C4-2B (cell line): ENCODE measurements around the gene TMEM218.

ENCODE experiments used
- H3K27ac ChIP-seq: fragments of 450-650 bp; 2 replicates; pipeline ENCODE4 v1.5.1; 2017
- CTCF ChIP-seq: fragments of 450-650 bp; conservative IDR thresholded peaks from 2 replicates; pipeline ENCODE4 v1.5.1; 2017; ENCODE audit warnings: mild to moderate bottlenecking
- ZFX ChIP-seq: fragments of 450-650 bp; IDR thresholded peaks from 2 replicates; pipeline ENCODE4 v1.6.1; 2017

The TMEM218 gene

DNA sequence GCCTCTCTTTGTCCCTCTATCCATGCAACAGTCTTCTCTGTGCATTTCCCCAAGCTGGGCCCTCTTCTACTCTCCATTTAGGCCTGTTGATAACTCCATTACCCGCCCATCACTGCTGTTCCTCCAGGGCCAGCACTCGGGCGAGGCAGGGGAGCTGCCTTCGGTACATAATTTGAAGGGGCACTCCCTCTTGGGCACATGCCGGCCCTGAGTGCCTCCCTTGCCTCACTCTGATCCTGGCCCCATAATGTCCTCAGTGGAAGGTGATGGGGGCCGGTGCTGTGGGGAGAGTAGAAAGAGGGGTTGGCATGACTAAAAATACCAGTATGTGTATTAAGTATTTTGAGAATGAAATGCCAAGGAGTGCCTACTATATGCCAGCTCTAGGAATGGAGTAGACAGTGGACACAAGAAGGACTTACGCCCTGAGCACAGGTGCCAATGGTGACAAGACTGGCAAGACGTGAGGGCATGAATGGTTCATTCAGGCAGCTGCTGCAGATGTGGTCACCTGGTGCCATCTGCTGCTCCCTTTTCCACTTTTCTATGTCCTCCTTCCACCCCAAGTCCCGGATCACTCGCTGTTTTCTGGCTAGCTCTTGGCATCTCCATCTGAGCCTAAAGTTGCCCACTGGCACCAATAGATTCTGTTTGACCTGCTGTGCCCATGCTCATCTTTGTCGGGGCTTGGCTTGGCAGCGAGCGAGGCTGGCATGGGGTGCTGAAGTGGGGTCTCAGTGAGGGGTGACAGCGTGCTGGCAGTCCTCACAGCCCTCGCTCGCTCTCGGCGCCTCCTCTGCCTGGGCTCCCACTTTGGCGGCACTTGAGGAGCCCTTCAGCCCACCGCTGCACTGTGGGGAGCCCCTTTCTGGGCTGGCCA lies 22.6 kb downstream of the TMEM218 start:
- H3K27ac ChIP-seq: no peak overlapping the region
- TF ChIP-seq CTCF (no peak), ZFX (no peak)

DNA sequence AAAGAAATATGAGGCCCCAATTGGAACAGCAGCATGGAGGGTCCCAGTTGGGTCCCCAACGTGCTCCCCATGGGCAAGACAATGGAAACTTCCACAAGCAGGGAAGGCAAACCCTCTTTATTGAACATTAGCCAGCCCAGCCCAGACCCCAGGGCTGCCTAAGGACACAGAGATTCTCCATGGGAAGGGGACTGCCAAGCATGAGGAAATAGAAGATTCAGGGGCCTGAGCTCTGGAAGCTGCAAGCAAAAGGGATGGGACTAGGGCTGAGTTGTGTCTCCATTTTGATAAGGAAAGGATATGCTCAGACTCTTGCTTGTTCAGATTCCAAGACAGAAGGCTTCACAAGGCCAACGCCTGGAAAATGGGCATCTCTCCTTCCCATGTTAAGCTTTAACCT lies 23.3 kb downstream of the TMEM218 start:
- TF ChIP-seq CTCF (no peak), ZFX (no peak)
- no peak overlapping the region for H3K27ac ChIP-seq

- H3K27ac ChIP-seq: no peak overlapping the region
- TF ChIP-seq CTCF: no peak
- TF ChIP-seq ZFX: no peak
These were observed 24.7 kb downstream of the TMEM218 start for GRCh38 chr11:125086633-125087296.

DNA sequence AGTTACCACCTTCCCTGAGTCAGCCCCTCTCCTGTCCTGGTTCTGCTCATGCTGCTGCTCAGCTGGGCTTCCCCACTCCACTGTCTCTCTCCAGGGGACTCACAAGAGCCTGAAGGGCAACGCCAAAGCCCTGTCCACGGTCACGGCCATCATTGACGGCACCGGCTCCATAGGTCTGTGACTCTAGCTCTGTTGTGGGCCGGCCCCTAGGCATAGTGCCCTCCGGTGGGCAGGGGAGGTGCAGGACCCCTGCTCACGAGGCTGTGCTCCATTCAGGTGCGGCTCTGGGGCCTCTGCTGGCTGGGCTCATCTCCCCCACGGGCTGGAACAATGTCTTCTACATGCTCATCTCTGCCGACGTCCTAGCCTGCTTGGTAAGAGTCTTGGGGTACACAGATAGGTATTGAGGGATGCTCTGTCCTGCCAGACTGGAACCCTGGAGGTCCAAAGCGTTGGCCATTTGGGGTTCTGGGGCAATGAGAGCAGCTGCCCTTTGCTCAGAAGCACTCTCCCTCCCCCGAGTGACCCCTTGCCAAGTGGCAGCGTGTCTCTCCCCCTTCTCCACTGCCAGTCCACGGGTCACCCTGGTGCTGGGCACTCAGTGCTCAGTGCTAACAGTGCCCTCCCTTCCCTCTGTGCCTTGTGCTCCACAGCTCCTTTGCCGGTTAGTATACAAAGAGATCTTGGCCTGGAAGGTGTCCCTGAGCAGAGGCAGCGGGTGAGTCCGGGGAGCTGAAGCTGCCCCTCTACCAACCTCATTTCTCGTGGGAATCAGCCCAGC lies 25.9 kb downstream of the TMEM218 start:
- no peak overlapping the region for H3K27ac ChIP-seq
- TF ChIP-seq ZFX: no peak
- no peak for TF ChIP-seq CTCF

GRCh38 chr11:125084761-125085231 lies 26.6 kb downstream of the TMEM218 start:
- TF ChIP-seq ZFX (no peak), CTCF (no peak)
- no peak overlapping the region for H3K27ac ChIP-seq

DNA sequence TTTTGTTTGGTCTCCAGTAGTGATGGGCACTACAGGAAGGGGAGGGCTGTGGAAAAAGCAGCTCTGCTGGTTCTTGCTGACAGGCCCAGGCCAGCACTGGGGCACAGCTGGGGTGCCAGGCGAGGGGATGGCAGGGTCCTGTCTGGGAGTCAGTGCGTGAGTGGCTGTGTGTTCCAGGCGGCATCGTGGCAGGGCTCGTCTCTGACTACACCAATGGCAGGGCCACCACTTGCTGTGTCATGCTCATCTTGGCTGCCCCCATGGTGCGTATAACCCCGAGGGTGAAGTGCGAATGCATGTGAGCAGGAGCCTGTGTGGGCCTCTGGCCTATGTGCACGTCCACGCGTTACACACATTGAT lies 27.4 kb downstream of the TMEM218 start:
- no peak overlapping the region for H3K27ac ChIP-seq
- TF ChIP-seq ZFX: no peak

DNA sequence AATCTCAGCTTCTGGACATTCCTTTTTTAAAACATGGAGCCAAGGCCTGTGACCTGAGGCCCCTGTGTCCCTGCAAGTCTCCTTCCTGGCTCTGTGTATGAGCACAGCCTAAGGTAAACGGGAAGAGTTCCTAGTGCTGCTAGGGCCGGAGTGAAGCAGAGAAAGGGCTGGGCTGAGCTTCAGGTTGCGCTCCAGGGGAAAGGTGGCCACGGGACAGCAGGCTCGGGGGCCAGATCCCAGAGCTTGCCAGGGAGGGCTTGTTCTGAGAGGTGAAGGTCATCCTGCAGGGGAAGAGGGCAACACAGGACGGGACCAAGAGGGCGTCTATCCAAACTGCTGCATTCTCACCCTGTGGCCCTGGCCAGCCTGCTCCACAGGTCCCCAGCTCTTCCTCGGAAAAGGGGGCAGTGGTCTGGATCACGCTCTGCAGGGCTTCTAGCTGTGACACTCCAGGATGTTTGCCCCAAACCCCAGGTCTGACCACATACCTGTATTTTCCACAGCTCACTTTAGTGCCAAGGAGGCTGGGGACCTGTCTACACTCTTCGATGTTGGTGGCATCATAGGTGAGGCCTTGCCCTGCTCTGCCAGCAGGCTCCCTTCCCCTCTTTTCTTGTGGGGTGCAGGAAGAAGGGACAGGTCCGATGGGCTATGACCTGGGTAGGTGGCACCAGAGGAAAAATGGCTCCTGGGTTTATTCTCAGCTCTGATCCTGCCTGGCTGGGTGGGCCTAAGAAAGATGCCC lies 27.9 kb downstream of the TMEM218 start:
- no peak overlapping the region for H3K27ac ChIP-seq
- no peak for TF ChIP-seq CTCF
- TF ChIP-seq ZFX: no peak
